ENCODE results near the gene MMP15. TPM values are rescaled to one million over a fixed set of nuclear protein-coding genes. Genes with fewer than 3 reads are reported as not detected.
"Not testable (repeated sequence)": the region's sequence is repeated elsewhere in the genome, so short reads cannot be mapped to it uniquely, and the experiment has no call there.

The MMP15 gene
- total RNA-seq, 2 experiments from 2014 or later = 0.46 to 0.71 TPM

- Mint-ChIP-seq H3K27ac (no peak overlapping the region), H3K9me3 (no peaks in the 10 kb centered on the region), H3K4me3 (no peak overlapping the region), H3K27me3 (no peaks in the 10 kb centered on the region), H3K4me1 (ENCODE audit: low read depth) (no peaks in the 10 kb centered on the region), H3K36me3 (no peaks in the 10 kb centered on the region)
- POLR2A ChIA-PET = no interaction called here
- no peak for DNase-seq
- CTCF ChIA-PET = interaction anchor here (1.1 kb wide), 1 partner anchor 47 kb away, joined by 3 read pairs; no protein-coding TSS in a partner anchor
- intact Hi-C loops (cut with micrococcal nuclease) = no loop called here
Observed at GRCh38 chr16:58049232-58050185, 24.0 kb downstream of the MMP15 start.

- ChIA-PET POLR2A (no interaction called here), CTCF (no interaction called here)
- Mint-ChIP-seq H3K27me3 (peaks cover 3% of the 10 kb centered on the region), H3K4me3 (no peak overlapping the region), H3K9me3 (no peaks in the 10 kb centered on the region), H3K36me3 (no peaks in the 10 kb centered on the region), H3K27ac (no peak overlapping the region), H3K4me1 (ENCODE audit: low read depth) (no peaks in the 10 kb centered on the region)
- no peak for DNase-seq
- intact Hi-C loops (cut with micrococcal nuclease) = no loop called here
Observed at GRCh38 chr16:58051296-58051695, 25.7 kb downstream of the MMP15 start.

DNA sequence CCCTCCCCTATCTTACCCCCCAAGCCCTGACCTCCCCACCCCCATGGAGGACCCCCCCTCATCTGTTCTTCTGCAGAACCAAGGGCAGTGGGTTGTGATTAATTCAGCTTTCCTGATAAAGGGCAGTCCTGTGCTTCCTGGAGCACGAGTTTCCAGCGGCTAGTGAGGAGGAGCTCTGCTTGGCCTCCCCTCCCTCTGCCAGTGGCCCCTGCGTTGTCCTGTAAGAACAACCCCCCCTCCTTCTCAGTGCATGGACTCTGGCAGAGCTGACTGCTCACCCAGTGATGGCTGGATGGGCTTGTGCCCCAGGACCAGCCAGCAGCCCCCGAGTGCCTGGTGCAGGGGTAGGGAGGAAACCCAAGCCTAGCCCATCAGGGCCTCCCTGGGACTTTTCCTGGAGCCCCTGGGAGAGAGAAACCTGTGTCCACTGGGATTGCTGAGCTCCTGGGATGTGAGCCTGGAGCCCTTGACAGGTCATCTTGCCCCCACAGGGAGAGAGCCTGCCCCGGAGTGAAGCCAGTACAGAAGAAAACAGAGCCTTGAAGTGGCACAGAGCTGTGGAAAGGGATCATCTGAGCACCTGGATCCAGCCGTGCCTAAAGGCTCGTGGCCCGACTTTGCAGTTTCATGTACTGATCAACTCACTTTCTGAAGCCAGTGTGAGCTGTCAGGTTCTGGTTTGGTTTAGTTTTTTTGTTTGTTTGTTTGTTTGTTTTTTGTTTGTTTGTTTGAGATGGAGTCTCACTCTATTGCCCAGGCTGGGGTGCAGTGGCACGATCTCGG is 26.5 kb downstream of the MMP15 start:
- Mint-ChIP-seq H3K9me3 (no peaks in the 10 kb centered on the region), H3K27me3 (peaks cover 3% of the 10 kb centered on the region), H3K4me3 (no peak overlapping the region), H3K36me3 (no peaks in the 10 kb centered on the region), H3K4me1 (ENCODE audit: low read depth) (no peaks in the 10 kb centered on the region), H3K27ac (no peak overlapping the region)
- intact Hi-C loops (cut with micrococcal nuclease) = no loop called here
- no peak for DNase-seq
- ChIA-PET CTCF (no interaction called here), POLR2A (no interaction called here)

- no peak for DNase-seq
- CTCF ChIA-PET = no interaction called here
- no peaks in the 10 kb centered on the region for H3K36me3 Mint-ChIP-seq
- H3K4me3 Mint-ChIP-seq = no peak overlapping the region
- no peaks in the 10 kb centered on the region for H3K9me3 Mint-ChIP-seq
- H3K4me1 Mint-ChIP-seq (ENCODE audit: low read depth) = no peaks in the 10 kb centered on the region
- intact Hi-C loops (cut with micrococcal nuclease) = no loop called here
- peaks cover 3% of the 10 kb centered on the region for H3K27me3 Mint-ChIP-seq
- POLR2A ChIA-PET = no interaction called here
- no peak overlapping the region for H3K27ac Mint-ChIP-seq
Observed at GRCh38 chr16:58053682-58054005, 28.1 kb downstream of the MMP15 start.

GRCh38 chr16:58054289-58054688 is 28.7 kb downstream of the MMP15 start:
- intact Hi-C loops (cut with micrococcal nuclease) = no loop called here
- DNase-seq = no peak
- Mint-ChIP-seq H3K27me3 (peaks cover 3% of the 10 kb centered on the region), H3K4me1 (ENCODE audit: low read depth) (no peaks in the 10 kb centered on the region), H3K4me3 (no peak overlapping the region), H3K27ac (no peak overlapping the region), H3K9me3 (no peaks in the 10 kb centered on the region), H3K36me3 (no peaks in the 10 kb centered on the region)
- ChIA-PET CTCF (no interaction called here), POLR2A (no interaction called here)

DNA sequence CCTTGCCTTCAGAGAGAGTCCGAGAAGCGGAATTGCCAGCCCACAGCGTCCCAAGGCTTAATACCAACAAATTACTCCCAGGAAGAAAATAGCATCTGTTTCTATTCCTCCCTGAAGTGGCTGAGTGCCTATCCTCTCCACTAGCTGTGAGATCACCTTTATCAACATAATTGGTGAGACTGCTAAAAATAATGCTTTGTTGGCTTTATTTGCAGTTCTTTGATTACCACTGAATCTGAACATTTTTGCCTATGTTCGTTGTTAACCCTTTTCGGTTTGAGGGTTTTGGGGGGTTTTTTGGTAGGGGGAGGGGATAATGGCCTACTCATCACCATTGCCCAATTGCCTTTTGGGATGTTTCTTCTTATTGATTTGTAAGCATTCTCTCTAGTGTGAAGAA is 31.0 kb downstream of the MMP15 start:
- H3K9me3 Mint-ChIP-seq = no peaks in the 10 kb centered on the region
- ChIA-PET CTCF (no interaction called here), POLR2A (no interaction called here)
- no peaks in the 10 kb centered on the region for H3K36me3 Mint-ChIP-seq
- no peak overlapping the region for H3K4me3 Mint-ChIP-seq
- intact Hi-C loops (cut with micrococcal nuclease) = no loop called here
- peaks cover 3% of the 10 kb centered on the region for H3K27me3 Mint-ChIP-seq
- no peaks in the 10 kb centered on the region for H3K4me1 Mint-ChIP-seq (ENCODE audit: low read depth)
- no peak overlapping the region for H3K27ac Mint-ChIP-seq
- no peak for DNase-seq

DNA sequence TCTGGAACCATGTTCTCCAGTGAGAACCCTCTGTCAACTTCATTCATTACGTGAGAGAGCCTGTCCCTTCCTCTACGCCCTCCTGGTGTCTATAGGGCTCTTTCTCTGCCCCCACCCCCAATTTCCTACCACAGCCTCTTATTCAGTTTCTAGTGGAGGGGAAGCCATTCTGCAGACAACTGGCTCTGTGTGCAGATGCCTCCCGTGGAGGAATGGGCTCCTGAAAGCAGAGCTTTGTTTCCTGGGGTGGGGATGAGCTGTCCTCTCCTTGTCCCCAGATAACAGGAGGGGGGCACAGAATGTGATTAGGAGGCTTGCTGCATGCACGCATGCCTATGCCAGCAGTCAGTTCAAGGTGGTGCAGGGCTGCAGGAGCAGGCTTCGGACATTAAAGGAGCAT is 31.6 kb downstream of the MMP15 start:
- no peak overlapping the region for H3K27ac Mint-ChIP-seq
- no peaks in the 10 kb centered on the region for H3K36me3 Mint-ChIP-seq
- peaks cover 3% of the 10 kb centered on the region for H3K27me3 Mint-ChIP-seq
- CTCF ChIA-PET = no interaction called here
- POLR2A ChIA-PET = no interaction called here
- no peak for DNase-seq
- H3K9me3 Mint-ChIP-seq = no peaks in the 10 kb centered on the region
- H3K4me1 Mint-ChIP-seq (ENCODE audit: low read depth) = no peaks in the 10 kb centered on the region
- intact Hi-C loops (cut with micrococcal nuclease) = no loop called here
- H3K4me3 Mint-ChIP-seq = no peak overlapping the region

- intact Hi-C loops (cut with micrococcal nuclease) = no loop called here
- Mint-ChIP-seq H3K27me3 (peaks cover 3% of the 10 kb centered on the region), H3K4me1 (ENCODE audit: low read depth) (no peaks in the 10 kb centered on the region), H3K4me3 (no peak overlapping the region), H3K36me3 (no peaks in the 10 kb centered on the region), H3K9me3 (no peaks in the 10 kb centered on the region), H3K27ac (no peak overlapping the region)
- ChIA-PET CTCF (no interaction called here), POLR2A (no interaction called here)
- DNase-seq = no peak
Observed at GRCh38 chr16:58057784-58058183, 32.2 kb downstream of the MMP15 start.

GRCh38 chr16:58062821-58063220 is 37.3 kb downstream of the MMP15 start:
- intact Hi-C loops (cut with micrococcal nuclease) = no loop called here
- POLR2A ChIA-PET = no interaction called here
- H3K9me3 Mint-ChIP-seq = no peaks in the 10 kb centered on the region
- H3K27ac Mint-ChIP-seq = no peak overlapping the region
- no peaks in the 10 kb centered on the region for H3K4me1 Mint-ChIP-seq (ENCODE audit: low read depth)
- no peak overlapping the region for H3K4me3 Mint-ChIP-seq
- CTCF ChIA-PET = no interaction called here
- no peaks in the 10 kb centered on the region for H3K36me3 Mint-ChIP-seq
- DNase-seq = no peak
- H3K27me3 Mint-ChIP-seq = no peaks in the 10 kb centered on the region

- no peak for DNase-seq
- no peak overlapping the region for H3K4me3 Mint-ChIP-seq
- H3K4me1 Mint-ChIP-seq (ENCODE audit: low read depth) = no peaks in the 10 kb centered on the region
- no peaks in the 10 kb centered on the region for H3K36me3 Mint-ChIP-seq
- CTCF ChIA-PET = no interaction called here
- POLR2A ChIA-PET = no interaction called here
- no peaks in the 10 kb centered on the region for H3K9me3 Mint-ChIP-seq
- no peaks in the 10 kb centered on the region for H3K27me3 Mint-ChIP-seq
- intact Hi-C loops (cut with micrococcal nuclease) = no loop called here
- no peak overlapping the region for H3K27ac Mint-ChIP-seq
Observed at GRCh38 chr16:58063377-58064076, 38.0 kb downstream of the MMP15 start.

DNA sequence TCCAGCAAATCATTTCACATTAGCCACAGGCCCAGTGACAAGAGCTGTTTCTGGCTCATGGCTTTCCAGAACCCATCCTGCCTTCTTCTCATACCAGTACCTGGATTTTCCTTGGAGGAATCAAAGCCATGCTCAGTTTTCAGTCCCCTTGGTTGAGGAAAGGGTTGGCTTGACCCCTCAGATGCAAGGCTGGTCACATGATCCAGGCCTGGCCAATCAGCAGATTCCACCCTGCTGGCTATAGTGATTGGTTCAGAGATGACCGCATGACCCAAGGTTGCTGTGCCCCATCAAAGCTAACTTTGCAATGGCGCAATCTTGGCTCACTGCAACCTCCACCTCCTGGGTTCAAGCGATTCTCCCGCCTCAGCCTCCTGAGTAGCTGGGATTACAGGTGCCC is 45.0 kb downstream of the MMP15 start:
- H3K27ac Mint-ChIP-seq = no peak overlapping the region
- CTCF ChIA-PET = no interaction called here

DNA sequence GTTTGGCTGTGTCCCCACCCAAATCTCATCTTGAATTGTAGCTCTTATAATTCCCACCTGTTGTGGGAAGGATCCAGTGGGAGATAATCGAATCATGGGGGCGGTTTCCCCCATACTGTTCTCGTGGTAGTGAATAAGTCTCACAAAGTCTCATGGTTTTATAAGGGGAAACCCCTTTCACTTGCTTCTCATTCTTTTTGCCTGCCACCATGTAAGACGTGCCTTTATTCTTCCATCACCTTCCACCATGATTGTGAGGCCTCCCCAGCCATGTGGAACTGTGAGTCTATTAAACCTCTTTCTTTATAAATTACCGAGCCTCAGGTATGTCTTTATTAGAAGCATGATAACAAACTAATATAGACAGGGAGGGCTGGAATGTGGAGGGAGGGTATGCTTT is 46.6 kb downstream of the MMP15 start:
- H3K4me3 Mint-ChIP-seq; DNase-seq; H3K27ac Mint-ChIP-seq; H3K27me3 Mint-ChIP-seq; POLR2A ChIA-PET; intact Hi-C loops (cut with micrococcal nuclease); H3K36me3 Mint-ChIP-seq; H3K4me1 Mint-ChIP-seq (ENCODE audit: low read depth): not testable (repeated sequence)
- CTCF ChIA-PET = interaction anchor here (1.7 kb wide), 1 partner anchor 25 kb away, joined by 4 read pairs; no protein-coding TSS in a partner anchor
- peaks cover 12% of the 10 kb centered on the region for H3K9me3 Mint-ChIP-seq

More for the DNA sequence above, 45.0 kb downstream of the MMP15 start:
- Mint-ChIP-seq H3K4me1 (ENCODE audit: low read depth) (no peaks in the 10 kb centered on the region), H3K4me3 (no peak overlapping the region), H3K9me3 (peaks cover 7% of the 10 kb centered on the region), H3K27me3 (no peaks in the 10 kb centered on the region), H3K36me3 (no peaks in the 10 kb centered on the region)
- POLR2A ChIA-PET = no interaction called here
- no peak for DNase-seq
- intact Hi-C loops (cut with micrococcal nuclease) = no loop called here
